SK-N-SH (cell line): ENCODE data around the gene H1-8. TPM values are rescaled to one million over a fixed set of nuclear protein-coding genes. Genes with fewer than 3 reads are reported as not detected.

Experiments
- CTCF ChIA-PET: fragments of 300-600, 350-600 bp; formaldehyde crosslinking; extraction: SDS; loops from one replicate; lab custom pipeline; 2021; lab: Yijun Ruan, JAX
- POLR2A ChIA-PET: fragments of 350-600 bp; sonication (Branson Sonifier 250); formaldehyde crosslinking; extraction: SDS; loops from one replicate; lab custom pipeline; 2020; ENCODE audit warnings: antibody characterized with exemption, inconsistent platforms; lab: Yijun Ruan, JAX
- DNase-seq: peaks from one replicate; pipeline ENCODE4 v3.0.0; 2012
- H2AFZ ChIP-seq: fragments of 200-600 bp; sonication (generic); 2 replicates; pipeline ENCODE4 v1.8.1; 2016; ENCODE audit warnings: antibody characterized with exemption, mild to moderate bottlenecking, low read depth
- H3F3A ChIP-seq: fragments of 200-600 bp; sonication (generic); replicated peaks from 2 replicates; pipeline ENCODE3; 2016; ENCODE audit warnings: antibody characterized with exemption, mild to moderate bottlenecking; ENCODE audit not compliant: insufficient read depth
- H3K27ac ChIP-seq, 2 experiments: fragments of 200-500 bp in 1 of 2; fragments of 200-600 bp in 1 of 2; sonication (Bioruptor generic) in 1 of 2; sonication (generic), shearing (Covaris generic) in 1 of 2; 2 replicates each; pipeline versions ENCODE4 v1.5.1 to v1.6.1; 2014 to 2016; ENCODE audit warnings: low read depth in 2 of 2, inconsistent platforms in 1 of 2, low read length in 1 of 2, mild to moderate bottlenecking in 1 of 2, mixed read lengths in 1 of 2
- H3K27me3 ChIP-seq: fragments of 200-600 bp; sonication (generic), shearing (Covaris generic); 2 replicates; pipeline ENCODE4 v1.6.1; 2016; ENCODE audit warnings: mixed run types; ENCODE audit not compliant: insufficient read depth
- H3K36me3 ChIP-seq, 2 experiments: fragments of 200-500 bp in 1 of 2; fragments of 200-600 bp in 1 of 2; sonication (Bioruptor generic) in 1 of 2; sonication (generic) in 1 of 2; replicated peaks in 1 of 2; 2 replicates each; pipeline versions ENCODE3 to v1.5.1; 2014 to 2016; ENCODE audit warnings: low read length in 1 of 2, mild to moderate bottlenecking in 1 of 2; ENCODE audit not compliant: insufficient read depth in 2 of 2, control insufficient read depth in 1 of 2
- H3K4me1 ChIP-seq, 2 experiments: fragments of 200-500 bp in 1 of 2; fragments of 200-600 bp in 1 of 2; sonication (Bioruptor generic) in 1 of 2; sonication (generic), shearing (Covaris generic) in 1 of 2; 2 replicates each; pipeline versions ENCODE4 v1.5.1 to v1.6.1; 2014 to 2016; ENCODE audit warnings: low read depth in 1 of 2, low read length in 1 of 2, mixed run types in 1 of 2; ENCODE audit not compliant: insufficient read depth in 2 of 2, control insufficient read depth in 1 of 2
- H3K4me2 ChIP-seq: fragments of 200-600 bp; sonication (generic), shearing (Covaris generic); 2 replicates; pipeline ENCODE4 v1.6.1; 2017; ENCODE audit warnings: mixed run types
- H3K4me3 ChIP-seq, 2 experiments: fragments of 200-500 bp in 1 of 2; fragments of 200-600 bp in 1 of 2; sonication (Bioruptor generic) in 1 of 2; sonication (generic), shearing (Covaris generic) in 1 of 2; 2 replicates each; pipeline versions ENCODE4 v1.5.1 to v1.8.1; 2014 to 2016; ENCODE audit warnings: low read depth in 2 of 2, inconsistent platforms in 1 of 2, low read length in 1 of 2, mild to moderate bottlenecking in 1 of 2, mixed read lengths in 1 of 2, moderate library complexity in 1 of 2
- H3K79me2 ChIP-seq: fragments of 200-600 bp; sonication (generic); 2 replicates; pipeline ENCODE4 v1.8.1; 2017; ENCODE audit warnings: mild to moderate bottlenecking; ENCODE audit not compliant: insufficient read depth
- H3K9ac ChIP-seq: fragments of 200-600 bp; sonication (generic); 2 replicates; pipeline ENCODE4 v1.6.1; 2017; ENCODE audit warnings: mixed run types
- H3K9me2 ChIP-seq: fragments of 200-600 bp; sonication (generic); 2 replicates; pipeline ENCODE4 v1.6.1; 2017; ENCODE audit warnings: mixed run types
- H3K9me3 ChIP-seq: fragments of 200-600 bp; sonication (generic); 2 replicates; pipeline ENCODE4 v1.6.1; 2017; ENCODE audit warnings: mixed run types, mild to moderate bottlenecking, moderate library complexity
- H4K20me1 ChIP-seq: fragments of 200-600 bp; sonication (generic); 2 replicates; pipeline ENCODE4 v1.6.1; 2017; ENCODE audit warnings: mild to moderate bottlenecking, mixed run types; ENCODE audit not compliant: insufficient read depth
- CHD2 ChIP-seq: fragments of 150-350 bp; IDR thresholded peaks from 2 replicates; pipeline ENCODE4 v1.6.1; 2018; ENCODE audit warnings: low read length; ENCODE audit not compliant: partially characterized antibody
- FOSL2 ChIP-seq: IDR thresholded peaks from 2 replicates; pipeline ENCODE4 v1.4.0; 2012; ENCODE audit warnings: low read depth, mild to moderate bottlenecking, moderate library complexity, borderline replicate concordance
- FOXM1 ChIP-seq: IDR thresholded peaks from 2 replicates; pipeline ENCODE4 v1.4.0; 2012; ENCODE audit warnings: low read depth, mild to moderate bottlenecking
- GABPA ChIP-seq: IDR thresholded peaks from 2 replicates; pipeline ENCODE4 v1.4.0; 2012; ENCODE audit warnings: low read depth, mild to moderate bottlenecking
- JUND ChIP-seq: IDR thresholded peaks from 2 replicates; pipeline ENCODE4 v1.4.0; 2012
- MXI1 ChIP-seq: IDR thresholded peaks from 2 replicates; pipeline ENCODE4 v1.6.1; 2012; ENCODE audit warnings: mild to moderate bottlenecking, low read depth, low read length, improper control_type of control experiment
- NRF1 ChIP-seq: IDR thresholded peaks from 2 replicates; pipeline ENCODE4 v1.6.1; 2012; ENCODE audit warnings: low read depth, mild to moderate bottlenecking, low read length
- RAD21 ChIP-seq: IDR thresholded peaks from 2 replicates; pipeline ENCODE4 v1.6.1; 2012; ENCODE audit warnings: mild to moderate bottlenecking, low read length
- RXRA ChIP-seq: IDR thresholded peaks from 2 replicates; pipeline ENCODE4 v1.4.0; 2012; ENCODE audit warnings: low read depth, mild to moderate bottlenecking, borderline replicate concordance
- SIN3A ChIP-seq: IDR thresholded peaks from 2 replicates; pipeline ENCODE4 v1.6.1; 2012; ENCODE audit warnings: low read depth, mild to moderate bottlenecking, low read length, moderate library complexity, borderline replicate concordance
- TEAD4 ChIP-seq: IDR thresholded peaks from 2 replicates; pipeline ENCODE4 v1.4.0; 2012; ENCODE audit warnings: mild to moderate bottlenecking, borderline replicate concordance; ENCODE audit not compliant: insufficient read depth
- WGBS: methylation state at CpG from one replicate; pipeline ENCODE4 v1.1.6; 2017; ENCODE audit warnings: low lambda C conversion rate; 5-methylcytosine and 5-hydroxymethylcytosine counted together
- polyA plus RNA-seq, 3 experiments: library from polyadenylated mRNA; depleted of rRNA; stranded (reverse); fragments of >200 nt; gene quantifications; 2 replicates each; pipeline ENCODE4 v1.2.3, GENCODE V29; 2012
- TF ChIP-seq, protein P1 (sequence below): fragments of 150-350 bp; IDR thresholded peaks from 2 replicates; pipeline ENCODE4 v1.6.1; 2016; ENCODE audit warnings: mild to moderate bottlenecking, low read depth, low read length
- TF ChIP-seq, protein P2 (sequence below): fragments of 200-600 bp; sonication (generic); IDR thresholded peaks from 2 replicates; pipeline ENCODE4 v1.6.1; 2017; ENCODE audit warnings: antibody characterized with exemption, mild to moderate bottlenecking, moderate library complexity
- TF ChIP-seq, protein P3 (sequence below): IDR thresholded peaks from 2 replicates; pipeline ENCODE4 v1.4.0; 2012; ENCODE audit warnings: low read depth

Gene H1-8
- polyA plus RNA-seq, 1 of the 3 experiments (the other 2 are of a cell fraction) = not detected

DNA sequence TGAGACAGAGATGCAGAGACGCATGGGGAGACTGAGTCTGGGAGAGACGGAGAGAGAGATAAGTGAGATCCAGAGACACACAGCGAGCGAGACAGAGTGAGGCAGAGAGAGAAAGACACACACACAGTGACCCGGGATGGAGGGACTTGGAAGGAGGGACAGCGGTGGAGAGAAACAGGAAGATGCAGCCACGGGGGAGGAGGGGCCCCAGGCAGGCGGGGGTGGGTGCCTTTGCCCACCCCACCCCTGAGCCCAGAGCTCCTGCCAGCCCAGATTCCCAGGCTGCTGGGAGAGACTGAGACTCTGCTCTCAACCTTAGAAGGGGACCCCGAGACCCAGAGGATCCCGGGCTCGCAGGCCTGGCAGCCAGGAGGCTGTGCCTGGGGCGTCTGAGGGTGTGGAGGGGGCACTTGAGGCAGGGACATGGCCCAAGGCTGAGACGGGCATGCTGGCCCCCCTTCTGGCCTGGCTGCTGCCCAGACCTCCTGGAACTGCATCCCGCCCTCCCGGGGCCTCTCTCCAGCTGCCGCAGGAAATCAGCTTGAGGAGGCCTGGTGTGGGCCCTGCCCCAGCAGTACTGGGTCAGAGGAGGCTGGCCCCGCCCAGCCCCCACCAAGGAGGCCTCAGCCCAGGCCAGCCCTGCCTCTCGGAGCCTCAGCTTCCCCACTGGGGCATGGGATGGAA is 18.1 kb downstream of the H1-8 start (continued):
- TF ChIP-seq FOXM1 = peak; percentile 42; the same call in 1 of the 2 replicates
- no peak for TF ChIP-seq SIN3A
- TF ChIP-seq, protein P1, sequence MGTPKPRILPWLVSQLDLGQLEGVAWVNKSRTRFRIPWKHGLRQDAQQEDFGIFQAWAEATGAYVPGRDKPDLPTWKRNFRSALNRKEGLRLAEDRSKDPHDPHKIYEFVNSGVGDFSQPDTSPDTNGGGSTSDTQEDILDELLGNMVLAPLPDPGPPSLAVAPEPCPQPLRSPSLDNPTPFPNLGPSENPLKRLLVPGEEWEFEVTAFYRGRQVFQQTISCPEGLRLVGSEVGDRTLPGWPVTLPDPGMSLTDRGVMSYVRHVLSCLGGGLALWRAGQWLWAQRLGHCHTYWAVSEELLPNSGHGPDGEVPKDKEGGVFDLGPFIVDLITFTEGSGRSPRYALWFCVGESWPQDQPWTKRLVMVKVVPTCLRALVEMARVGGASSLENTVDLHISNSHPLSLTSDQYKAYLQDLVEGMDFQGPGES = no peak
- TF ChIP-seq, protein P2, sequence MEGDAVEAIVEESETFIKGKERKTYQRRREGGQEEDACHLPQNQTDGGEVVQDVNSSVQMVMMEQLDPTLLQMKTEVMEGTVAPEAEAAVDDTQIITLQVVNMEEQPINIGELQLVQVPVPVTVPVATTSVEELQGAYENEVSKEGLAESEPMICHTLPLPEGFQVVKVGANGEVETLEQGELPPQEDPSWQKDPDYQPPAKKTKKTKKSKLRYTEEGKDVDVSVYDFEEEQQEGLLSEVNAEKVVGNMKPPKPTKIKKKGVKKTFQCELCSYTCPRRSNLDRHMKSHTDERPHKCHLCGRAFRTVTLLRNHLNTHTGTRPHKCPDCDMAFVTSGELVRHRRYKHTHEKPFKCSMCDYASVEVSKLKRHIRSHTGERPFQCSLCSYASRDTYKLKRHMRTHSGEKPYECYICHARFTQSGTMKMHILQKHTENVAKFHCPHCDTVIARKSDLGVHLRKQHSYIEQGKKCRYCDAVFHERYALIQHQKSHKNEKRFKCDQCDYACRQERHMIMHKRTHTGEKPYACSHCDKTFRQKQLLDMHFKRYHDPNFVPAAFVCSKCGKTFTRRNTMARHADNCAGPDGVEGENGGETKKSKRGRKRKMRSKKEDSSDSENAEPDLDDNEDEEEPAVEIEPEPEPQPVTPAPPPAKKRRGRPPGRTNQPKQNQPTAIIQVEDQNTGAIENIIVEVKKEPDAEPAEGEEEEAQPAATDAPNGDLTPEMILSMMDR = no peak
- TF ChIP-seq CHD2 = peak; percentile 48
- TF ChIP-seq RXRA = peak; percentile 64; the same call in 1 of the 2 replicates
- TF ChIP-seq NRF1 = no peak
- no peak for TF ChIP-seq RAD21
- TF ChIP-seq, all 33 proteins: peak for 13

DNA sequence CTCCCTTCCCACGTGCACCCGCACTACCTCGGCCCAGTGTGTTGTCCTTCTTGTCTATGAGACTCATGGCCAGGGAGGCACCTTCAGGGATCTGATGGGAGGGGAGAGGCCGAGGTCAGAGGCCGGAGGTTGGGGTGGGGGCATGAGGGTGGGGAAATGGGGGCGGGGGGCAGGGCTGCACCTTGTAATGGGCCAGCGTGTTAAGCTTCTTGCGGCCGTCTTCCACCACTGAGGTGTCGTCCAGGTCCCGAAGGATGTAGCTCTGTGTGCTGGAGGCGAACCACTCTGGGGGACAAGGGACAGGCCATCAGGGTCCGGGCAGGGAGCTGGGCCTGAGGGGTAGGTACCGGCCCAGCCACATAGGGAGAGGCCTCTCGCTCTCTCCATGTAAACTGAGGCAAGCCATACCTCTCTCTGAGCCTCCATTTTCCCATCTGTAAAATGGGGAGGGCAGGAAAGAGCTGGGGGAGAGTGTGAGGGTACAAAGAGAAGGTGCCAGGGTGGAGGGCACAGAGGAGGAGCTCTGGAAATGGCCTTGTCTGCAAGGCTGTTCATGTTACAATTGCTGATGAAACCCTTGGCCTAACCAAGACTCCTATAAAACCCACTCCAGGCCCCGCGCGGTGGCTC is 18.8 kb downstream of the H1-8 start:
- TF ChIP-seq GABPA (no peak), JUND (no peak), MXI1 (no peak), TEAD4 (no peak), FOSL2 (no peak)
- TF ChIP-seq, protein P3, sequence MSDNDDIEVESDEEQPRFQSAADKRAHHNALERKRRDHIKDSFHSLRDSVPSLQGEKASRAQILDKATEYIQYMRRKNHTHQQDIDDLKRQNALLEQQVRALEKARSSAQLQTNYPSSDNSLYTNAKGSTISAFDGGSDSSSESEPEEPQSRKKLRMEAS = no peak
- TF ChIP-seq, protein P1 = no peak
- H3K79me2 ChIP-seq = no peaks in the 10 kb centered on the region
- peaks cover 36 to 72% of the 10 kb centered on the region in 2 experiments for H3K4me1 ChIP-seq
- no peaks in the 10 kb centered on the region for H3K9me2 ChIP-seq
- H3K4me3 ChIP-seq = no peak overlapping the region
- H3K27ac ChIP-seq = peak overlapping the region; percentile 69 to 85
- H3K27me3 ChIP-seq = no peaks in the 10 kb centered on the region
- ChIA-PET POLR2A (interaction anchor here (0.6 kb wide), 1 partner anchor 25 kb away, joined by 3 read pairs; no protein-coding TSS in a partner anchor), CTCF (interaction anchor here (1.0 to 5.4 kb wide), 3 partner anchors 35 to 71 kb away, joined by 3 to 18 read pairs (median 4); no protein-coding TSS in a partner anchor)
- H3K9ac ChIP-seq = peak overlapping the region; percentile 60
- no peak for DNase-seq
- H3K9me3 ChIP-seq = no peaks in the 10 kb centered on the region
- no peaks in the 10 kb centered on the region for H3K36me3 ChIP-seq
- peak overlapping the region; percentile 79; the same call in 1 of the 2 replicates for H2AFZ ChIP-seq
- WGBS = 97% methylated on average over 13 of the region's 18 CpGs
- H3F3A ChIP-seq = peaks cover 8% of the 10 kb centered on the region
- peak overlapping the region; percentile 78; the same call in 1 of the 2 replicates for H3K4me2 ChIP-seq
- no peaks in the 10 kb centered on the region for H4K20me1 ChIP-seq
